KOPT-K1 (cell line): Measurements from ENCODE around the gene RBM42.

Experiments
- H3K27ac ChIP-seq: fragments of 200-600 bp; sonication (generic); 2 replicates; pipeline ENCODE4 v1.5.1; 2016; ENCODE audit warnings: antibody characterized with exemption, mild to moderate bottlenecking, low read depth, low read length; ENCODE audit not compliant: poor library complexity, severe bottlenecking
- H3K36me3 ChIP-seq: fragments of 200-600 bp; sonication (generic); 2 replicates; pipeline ENCODE4 v1.5.1; 2017; ENCODE audit warnings: antibody characterized with exemption, mild to moderate bottlenecking, low read length, moderate library complexity; ENCODE audit not compliant: insufficient read depth
- H3K9me3 ChIP-seq: fragments of 200-600 bp; sonication (generic); 2 replicates; pipeline ENCODE4 v1.5.1; 2017; ENCODE audit warnings: antibody characterized with exemption, low read length, mild to moderate bottlenecking; ENCODE audit not compliant: insufficient read depth, poor library complexity, severe bottlenecking

Gene RBM42

GRCh38 chr19:35656700-35657099 is 27.9 kb downstream of the RBM42 start:
- no peak overlapping the region for H3K27ac ChIP-seq
- H3K36me3 ChIP-seq = peaks cover 87% of the 10 kb centered on the region
- no peaks in the 10 kb centered on the region for H3K9me3 ChIP-seq

- H3K36me3 ChIP-seq = peaks cover 93% of the 10 kb centered on the region
- no peaks in the 10 kb centered on the region for H3K9me3 ChIP-seq
- H3K27ac ChIP-seq = no peak overlapping the region
Observed at GRCh38 chr19:35657904-35658700, 29.3 kb downstream of the RBM42 start.

- Histone ChIP-seq H3K9me3 (no peaks in the 10 kb centered on the region), H3K27ac (no peak overlapping the region), H3K36me3 (peaks cover 86% of the 10 kb centered on the region)
Observed at GRCh38 chr19:35661995-35662340, 33.1 kb downstream of the RBM42 start.

GRCh38 chr19:35663981-35664380 is 35.1 kb downstream of the RBM42 start:
- Histone ChIP-seq H3K9me3 (no peaks in the 10 kb centered on the region), H3K36me3 (peaks cover 67% of the 10 kb centered on the region), H3K27ac (no peak overlapping the region)

GRCh38 chr19:35665157-35665556 is 36.3 kb downstream of the RBM42 start:
- no peaks in the 10 kb centered on the region for H3K9me3 ChIP-seq
- no peak overlapping the region for H3K27ac ChIP-seq
- H3K36me3 ChIP-seq = peaks cover 56% of the 10 kb centered on the region

- no peaks in the 10 kb centered on the region for H3K9me3 ChIP-seq
- peaks cover 51% of the 10 kb centered on the region for H3K36me3 ChIP-seq
- H3K27ac ChIP-seq = no peak overlapping the region
Observed at GRCh38 chr19:35665604-35666003, 36.8 kb downstream of the RBM42 start.

- Histone ChIP-seq H3K9me3 (no peaks in the 10 kb centered on the region), H3K36me3 (peaks cover 44% of the 10 kb centered on the region), H3K27ac (no peak within 1 kb of the TSS)
Observed at GRCh38 chr19:35666251-35666913, 37.5 kb downstream of the RBM42 start, which contains the start of gene UPK1A. TSS of gene UPK1A (plus strand) at chr19:35666517. CDS start at chr19:35666813, 296 bp downstream.

GRCh38 chr19:35669566-35669965 is 40.7 kb downstream of the RBM42 start:
- Histone ChIP-seq H3K27ac (no peak overlapping the region), H3K36me3 (peaks cover 12% of the 10 kb centered on the region; the same call in 1 of the 2 replicates), H3K9me3 (no peaks in the 10 kb centered on the region)

- Histone ChIP-seq H3K27ac (no peak overlapping the region), H3K9me3 (no peaks in the 10 kb centered on the region), H3K36me3 (peaks cover 8% of the 10 kb centered on the region; the same call in 1 of the 2 replicates)
Observed at GRCh38 chr19:35669974-35670373, 41.1 kb downstream of the RBM42 start.

GRCh38 chr19:35670686-35671085 is 41.9 kb downstream of the RBM42 start:
- H3K36me3 ChIP-seq = 0 out of 2 replicates have a peak, but pooled peaks cover under 1% of the 10 kb centered on the region
- H3K9me3 ChIP-seq = no peaks in the 10 kb centered on the region
- H3K27ac ChIP-seq = no peak overlapping the region

GRCh38 chr19:35671818-35672217 is 43.0 kb downstream of the RBM42 start:
- H3K9me3 ChIP-seq = no peaks in the 10 kb centered on the region
- H3K27ac ChIP-seq = no peak overlapping the region
- H3K36me3 ChIP-seq = no peaks in the 10 kb centered on the region

- no peaks in the 10 kb centered on the region for H3K9me3 ChIP-seq
- no peaks in the 10 kb centered on the region for H3K36me3 ChIP-seq
- no peak overlapping the region for H3K27ac ChIP-seq
Observed at GRCh38 chr19:35673121-35673804, 44.4 kb downstream of the RBM42 start.

GRCh38 chr19:35675589-35676140 is 46.8 kb downstream of the RBM42 start:
- Histone ChIP-seq H3K9me3 (no peaks in the 10 kb centered on the region), H3K27ac (no peak overlapping the region), H3K36me3 (no peaks in the 10 kb centered on the region)
